GM19452 (cell line): ENCODE data around the gene VSIG10L2.

ENCODE experiments used
- ATAC-seq: cut with Tn5 transposase; IDR thresholded peaks from one replicate; pipeline ENCODE4 v1.9.1; 2021; ENCODE audit not compliant: unreplicated experiment

VSIG10L2 gene

DNA sequence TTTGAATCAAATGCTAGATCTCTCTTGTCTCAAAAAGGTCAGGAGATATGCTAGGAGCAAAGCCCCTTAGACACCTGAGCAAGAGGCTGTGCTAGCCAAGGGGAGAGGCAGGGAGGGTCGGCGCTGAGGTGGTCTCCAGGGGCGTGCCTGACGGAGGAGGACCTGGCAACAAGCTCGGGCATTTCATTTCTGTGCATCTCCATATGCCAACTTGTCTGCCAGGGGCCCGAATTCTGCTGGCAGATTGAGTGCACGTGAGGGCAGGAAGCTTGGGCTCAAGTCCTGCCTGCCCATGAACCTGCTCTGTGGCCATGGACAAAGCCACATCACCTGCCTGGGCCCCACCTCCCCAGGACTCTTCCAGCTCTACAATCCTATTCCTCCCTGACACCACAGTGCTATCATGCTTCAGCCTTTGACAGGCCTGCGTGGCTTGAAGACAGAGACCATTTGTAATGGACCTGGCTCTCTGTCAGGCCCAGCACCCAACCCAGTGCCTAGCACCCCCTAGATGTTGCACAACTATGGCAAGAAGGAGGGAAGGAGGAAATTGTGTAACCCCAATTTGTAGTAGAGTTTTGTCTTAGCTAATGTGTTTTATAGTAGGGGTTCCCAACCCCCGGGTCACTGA lies 16.3 kb upstream of the VSIG10L2 start:
- no peak for ATAC-seq

DNA sequence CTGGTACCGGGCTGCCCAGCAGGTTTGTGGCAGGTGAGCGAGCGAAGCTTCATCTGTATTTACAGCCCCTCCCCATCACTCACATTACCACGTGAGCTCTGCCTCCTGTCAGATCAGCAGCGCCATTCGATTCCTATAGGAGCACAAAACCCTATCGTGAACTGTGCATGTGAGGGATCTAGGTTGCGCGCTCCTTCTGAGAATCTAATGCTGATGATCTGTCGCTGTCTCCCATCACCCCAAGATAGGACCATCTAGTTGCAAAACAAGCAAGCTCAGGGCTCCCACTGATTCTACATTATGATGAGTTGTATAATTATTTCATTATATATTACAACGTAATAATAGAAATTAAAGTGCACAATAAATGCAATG lies 15.8 kb upstream of the VSIG10L2 start:
- no peak for ATAC-seq

DNA sequence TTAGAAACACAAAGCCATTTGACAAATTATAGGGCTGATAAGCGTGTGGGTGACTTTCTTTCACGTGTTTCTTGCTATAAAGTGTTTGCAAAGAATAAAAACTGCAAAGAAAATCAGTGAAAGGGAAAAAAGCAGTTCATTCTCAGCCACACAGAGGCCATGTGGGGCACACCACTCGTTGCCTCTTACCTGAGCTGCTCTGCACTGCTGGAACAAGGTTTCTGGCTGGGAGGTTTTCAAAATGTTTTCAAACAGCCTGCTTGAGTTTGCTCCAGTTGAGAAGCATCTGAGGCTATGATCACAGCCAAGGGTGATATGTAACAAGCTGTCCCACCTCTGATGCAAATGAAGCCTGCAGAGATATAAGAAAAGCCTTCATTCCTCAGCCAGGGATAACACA lies 14.7 kb upstream of the VSIG10L2 start:
- ATAC-seq = no peak

DNA sequence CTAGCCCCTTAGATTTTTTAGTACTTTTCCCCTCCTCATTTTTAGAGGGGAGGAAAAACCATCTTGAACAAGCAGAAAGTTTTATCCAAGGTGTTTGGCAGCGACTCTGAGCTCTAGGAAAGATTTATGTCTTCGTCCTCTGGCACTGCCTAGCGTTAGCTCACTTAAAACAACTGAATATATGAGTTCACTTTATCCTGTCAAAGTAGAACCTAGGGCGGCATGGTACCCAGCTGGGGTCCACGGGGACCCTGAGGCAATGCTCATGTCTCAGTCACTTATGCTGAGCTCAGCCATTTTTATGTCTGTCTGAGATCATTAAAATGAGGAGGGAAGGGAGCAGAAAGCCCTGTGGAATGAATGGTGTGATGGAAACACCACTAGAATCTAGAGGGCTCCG lies 14.2 kb upstream of the VSIG10L2 start:
- ATAC-seq = no peak

DNA sequence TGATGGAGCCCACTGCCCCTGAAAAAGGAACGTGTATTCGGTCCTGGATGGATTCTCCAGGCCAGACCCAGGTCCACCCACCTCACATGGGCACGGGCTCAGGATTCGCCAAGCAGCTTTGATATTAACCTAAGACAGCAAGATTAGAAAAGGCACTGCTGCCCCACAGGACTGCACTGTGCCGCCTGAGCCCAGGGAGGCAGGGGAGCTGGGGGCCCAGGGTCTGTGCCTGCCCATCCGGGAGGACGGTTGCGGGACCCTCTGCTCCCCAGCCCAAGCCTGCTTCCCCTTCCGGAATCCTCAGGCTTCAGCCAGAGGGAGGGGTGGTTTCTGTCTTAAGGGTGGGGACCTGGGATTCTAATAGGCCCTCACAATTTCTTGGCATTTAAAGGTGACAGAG lies 13.5 kb upstream of the VSIG10L2 start:
- ATAC-seq = no peak

DNA sequence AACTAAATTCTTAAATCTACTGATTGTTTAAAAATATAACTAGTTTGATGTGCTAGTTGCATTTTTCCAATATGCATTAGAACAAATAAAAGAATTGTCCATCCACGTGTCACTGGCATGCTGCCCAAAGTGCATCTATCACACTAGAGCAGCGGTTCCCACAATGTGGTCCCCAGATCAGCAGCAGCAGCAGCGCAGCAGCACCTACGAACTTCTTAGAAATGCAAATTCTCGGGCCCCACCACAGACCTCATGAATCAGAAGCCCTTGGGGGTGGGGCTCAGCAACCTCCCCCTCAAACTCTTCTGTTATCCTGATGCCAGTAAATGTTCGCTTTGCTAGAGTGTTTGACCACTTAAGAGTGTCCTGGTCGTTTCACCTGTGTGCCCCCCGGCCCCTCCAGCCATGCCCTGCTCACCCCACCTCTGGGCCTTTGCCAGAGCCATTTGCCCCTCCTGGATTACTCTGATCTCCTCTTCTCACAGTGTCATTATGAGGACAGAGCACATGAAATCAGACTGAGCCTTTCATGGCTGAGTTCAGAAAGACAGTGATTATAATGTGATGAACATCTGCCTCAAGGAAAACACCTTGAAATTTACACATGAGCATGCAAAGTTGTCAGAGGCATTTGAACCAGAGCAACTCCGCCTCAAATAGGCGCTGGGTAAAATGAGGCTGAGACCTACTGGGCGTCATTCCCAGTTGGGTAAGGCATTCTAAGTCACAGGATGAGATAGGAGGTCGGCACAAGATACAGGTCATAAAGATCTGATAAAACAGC lies 12.6 kb upstream of the VSIG10L2 start:
- ATAC-seq = no peak

DNA sequence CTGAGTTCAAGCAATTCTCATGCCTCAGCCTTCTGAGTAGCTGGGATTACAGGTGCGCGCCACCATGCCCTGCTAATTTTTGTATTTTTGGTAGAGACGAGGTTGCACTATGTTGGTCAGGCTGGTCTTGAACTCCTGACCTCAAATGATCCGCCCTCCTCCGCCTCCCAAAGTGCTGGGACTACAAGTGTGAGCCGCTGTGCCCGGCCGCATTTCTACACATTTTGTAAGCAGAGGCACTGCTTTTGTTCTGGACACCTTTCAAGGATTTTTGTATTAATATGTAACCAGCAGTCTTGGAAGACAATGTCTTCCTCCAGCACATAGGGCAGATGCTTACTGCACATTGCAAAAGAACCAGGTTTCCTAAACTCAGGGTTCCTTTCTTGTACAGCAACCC lies 11.4 kb upstream of the VSIG10L2 start:
- no peak for ATAC-seq

DNA sequence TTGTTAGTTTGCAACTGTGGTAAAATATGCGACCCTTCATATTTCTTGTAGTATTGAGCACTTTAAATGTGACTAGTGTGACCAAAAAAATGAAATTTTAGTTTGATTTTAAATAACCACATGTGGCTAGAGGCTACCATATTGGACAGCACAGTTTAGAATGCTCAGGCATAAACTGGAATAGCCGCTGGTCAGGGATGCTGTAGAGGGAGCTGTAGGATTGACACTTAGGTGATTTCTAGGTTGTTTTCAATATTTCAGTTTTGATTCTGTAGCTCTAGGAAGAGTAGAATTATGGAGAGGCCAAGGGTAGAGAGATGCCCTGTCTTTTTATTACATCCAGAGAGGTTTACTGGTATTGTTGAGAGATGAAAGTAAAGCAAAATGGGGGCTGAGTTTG lies 10.8 kb upstream of the VSIG10L2 start:
- ATAC-seq = no peak

DNA sequence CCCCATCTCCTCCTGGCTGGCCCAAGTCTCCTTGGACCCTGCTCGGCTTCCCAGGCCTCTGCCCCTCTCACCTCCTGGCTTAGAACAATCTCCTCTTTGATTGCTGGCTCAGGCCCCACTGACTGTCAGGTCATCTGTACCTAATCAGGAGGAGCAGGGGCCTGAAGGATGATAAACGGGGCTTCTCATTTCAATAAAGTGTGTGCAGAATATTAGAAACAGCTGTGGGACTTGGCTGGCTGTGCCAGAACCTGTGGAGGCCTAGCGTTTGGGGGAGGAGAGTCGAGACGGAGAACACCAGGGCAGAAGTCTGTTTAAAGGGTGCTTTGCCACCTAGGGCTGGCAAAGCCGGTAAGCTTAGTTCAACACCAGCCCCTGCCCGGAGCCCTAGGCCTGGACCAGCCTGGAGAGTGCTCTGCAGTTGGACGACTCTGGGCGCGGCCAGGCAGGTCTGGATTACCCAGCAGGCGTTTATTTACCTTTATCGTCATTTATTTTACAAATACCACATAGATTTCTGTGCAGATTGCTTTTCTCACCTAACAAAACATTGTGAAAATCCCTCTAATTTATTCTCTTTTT lies 10.1 kb upstream of the VSIG10L2 start:
- ATAC-seq = no peak

DNA sequence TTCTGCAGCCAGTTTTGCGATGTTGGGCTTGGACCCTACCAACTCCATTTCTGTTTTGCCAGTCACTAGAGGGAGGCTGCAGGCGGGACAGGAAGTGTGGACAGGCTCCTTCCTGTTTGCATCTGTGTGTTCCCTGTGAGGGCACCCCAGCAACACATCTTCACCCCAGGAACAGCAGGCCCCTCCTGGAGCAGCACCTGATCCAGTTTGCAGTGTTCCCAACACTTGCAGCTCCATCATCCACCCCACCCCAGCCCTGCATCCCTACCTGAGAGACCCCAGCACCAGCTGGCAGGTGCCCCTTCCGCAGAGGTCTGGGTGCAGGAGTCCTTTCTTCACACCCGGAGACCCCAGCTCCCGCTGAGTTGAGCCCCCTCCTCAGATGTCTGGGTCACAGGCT lies 7.4 kb upstream of the VSIG10L2 start:
- ATAC-seq = no peak

DNA sequence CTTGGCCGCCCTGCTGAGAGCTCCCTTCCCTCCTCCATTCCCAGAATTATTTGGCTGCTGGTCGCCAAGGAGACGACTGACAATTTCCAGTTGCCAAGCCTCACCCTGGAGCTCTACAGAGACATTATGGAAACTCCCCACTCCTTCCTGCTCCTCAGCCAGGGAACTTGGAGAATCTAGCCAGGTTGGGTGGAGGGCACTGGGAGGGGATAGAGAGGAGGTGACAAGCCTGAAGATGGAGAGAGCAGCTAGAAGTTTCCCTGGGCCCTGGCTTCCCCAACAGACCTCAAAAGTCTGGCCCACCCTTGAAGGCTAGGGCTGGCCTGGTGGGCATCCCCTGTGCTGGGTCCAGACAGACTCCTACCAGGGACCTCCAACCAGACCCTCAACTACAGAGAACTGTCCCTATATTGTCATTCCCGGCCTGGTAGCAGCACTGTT lies 6.7 kb upstream of the VSIG10L2 start:
- ATAC-seq = no peak

DNA sequence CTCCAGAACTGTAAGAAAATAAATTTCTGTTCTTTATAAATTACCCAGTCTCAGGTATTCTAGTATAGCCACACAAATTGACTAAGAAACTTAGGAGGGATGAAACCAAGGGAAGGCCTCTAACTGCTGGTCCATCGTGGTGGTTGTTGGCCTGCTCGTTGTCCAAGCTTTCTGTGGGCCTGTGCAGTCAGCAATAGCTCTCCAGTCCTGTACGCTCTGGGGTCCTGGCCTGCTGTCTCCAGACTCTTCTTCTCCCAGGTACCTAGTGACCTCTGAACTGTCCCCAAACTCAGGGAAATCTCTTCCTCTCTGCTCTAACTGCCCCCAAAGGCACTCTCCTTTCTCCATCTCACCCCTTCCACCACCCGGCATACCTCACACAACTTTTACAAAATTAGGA lies 5.7 kb upstream of the VSIG10L2 start:
- no peak for ATAC-seq

DNA sequence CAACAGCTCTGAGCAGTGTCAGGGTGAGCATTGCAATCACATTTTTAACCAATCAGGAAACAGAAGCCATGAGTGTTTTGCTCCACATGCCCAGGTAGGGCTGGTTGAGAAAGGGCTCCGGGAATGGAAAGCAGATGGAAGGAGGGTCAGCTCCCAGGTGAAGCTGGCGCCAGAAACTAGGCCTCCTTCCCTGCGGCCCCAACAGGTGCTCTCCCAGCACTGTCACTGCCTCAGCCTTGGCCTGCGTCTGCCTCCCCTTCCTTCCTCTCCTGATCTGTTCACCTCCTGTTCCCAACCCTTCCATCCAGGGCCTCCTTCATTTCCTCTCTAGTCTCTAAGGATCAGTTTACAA lies 4.6 kb upstream of the VSIG10L2 start:
- ATAC-seq = no peak

DNA sequence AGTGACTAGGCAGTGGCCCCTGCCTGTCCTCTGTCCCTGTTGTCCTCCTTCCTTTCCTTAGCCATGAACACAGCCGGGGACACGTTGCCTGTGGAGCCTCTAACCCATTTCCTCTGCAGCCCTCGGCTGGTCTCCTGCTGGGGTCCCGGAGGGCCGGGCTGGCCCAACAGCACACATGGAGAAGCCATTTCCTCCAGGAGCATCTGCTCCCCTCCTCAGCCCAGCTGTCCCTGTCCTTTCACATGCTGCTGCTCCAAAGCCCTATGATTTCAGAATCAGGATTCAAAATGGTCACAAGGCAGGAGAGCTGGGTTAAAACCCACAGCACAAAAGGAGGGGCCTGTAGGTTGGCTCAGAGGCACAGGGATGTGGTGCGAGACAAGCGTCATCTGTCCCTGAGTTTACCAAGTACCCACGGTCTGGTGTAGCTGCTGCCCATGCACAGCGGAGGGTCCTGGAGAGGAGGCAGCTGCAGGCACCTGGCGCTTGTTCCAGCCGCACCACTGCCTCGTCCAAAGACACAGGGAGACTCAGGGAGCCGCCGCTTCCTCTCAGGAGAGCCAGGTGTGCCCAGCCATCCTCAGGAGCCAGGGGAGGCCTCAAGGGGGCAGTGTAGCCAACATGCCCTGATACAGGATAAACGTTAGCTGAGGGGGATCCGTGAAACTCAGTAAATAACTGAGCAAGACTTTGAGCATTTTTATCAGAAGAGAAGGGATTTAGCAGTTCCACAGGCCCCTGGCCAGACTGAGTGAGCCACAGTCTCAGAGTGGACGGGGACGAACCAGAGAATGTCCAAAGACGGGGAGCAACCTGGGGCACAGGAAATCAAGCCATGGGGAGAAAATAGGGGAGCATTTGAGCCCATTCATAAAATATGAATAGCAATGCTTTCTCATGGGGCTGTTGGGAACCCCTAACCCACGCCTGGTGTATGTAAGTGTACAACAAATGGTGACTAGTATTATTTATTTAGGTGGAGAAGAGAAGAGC lies 3.9 kb upstream of the VSIG10L2 start:
- no peak for ATAC-seq

DNA sequence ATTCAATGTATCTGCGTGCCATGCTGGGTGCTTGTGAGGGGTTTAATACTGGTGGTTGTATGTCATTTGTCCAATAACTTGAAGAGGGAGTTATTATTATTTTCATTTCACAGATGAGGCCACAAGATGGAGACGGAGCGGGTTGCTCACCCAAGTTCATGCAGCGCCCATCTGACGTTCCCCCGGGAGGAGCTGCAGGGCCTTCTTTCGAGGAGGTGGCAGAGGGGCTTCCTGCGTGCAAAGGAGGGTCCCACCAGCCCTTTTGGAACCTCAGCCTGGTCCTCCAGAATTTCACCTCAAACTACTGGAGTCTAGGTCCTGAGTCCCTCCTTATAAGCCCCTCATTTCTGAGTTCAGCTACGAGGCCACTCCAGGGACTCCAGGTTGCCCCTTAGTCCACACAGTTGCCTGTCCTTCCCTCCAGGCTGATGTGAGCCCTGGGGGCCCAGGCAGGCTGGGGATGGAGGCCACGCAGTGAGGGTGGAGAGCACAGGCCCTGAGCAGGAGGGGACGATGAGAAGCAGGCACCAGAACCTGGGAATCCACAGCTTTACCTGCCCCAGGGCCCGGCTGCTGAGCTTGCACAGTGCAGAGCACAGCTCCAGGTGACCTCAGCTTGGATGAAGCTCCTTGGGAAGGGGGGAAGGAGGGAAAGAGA lies 2.9 kb upstream of the VSIG10L2 start:
- no peak for ATAC-seq

DNA sequence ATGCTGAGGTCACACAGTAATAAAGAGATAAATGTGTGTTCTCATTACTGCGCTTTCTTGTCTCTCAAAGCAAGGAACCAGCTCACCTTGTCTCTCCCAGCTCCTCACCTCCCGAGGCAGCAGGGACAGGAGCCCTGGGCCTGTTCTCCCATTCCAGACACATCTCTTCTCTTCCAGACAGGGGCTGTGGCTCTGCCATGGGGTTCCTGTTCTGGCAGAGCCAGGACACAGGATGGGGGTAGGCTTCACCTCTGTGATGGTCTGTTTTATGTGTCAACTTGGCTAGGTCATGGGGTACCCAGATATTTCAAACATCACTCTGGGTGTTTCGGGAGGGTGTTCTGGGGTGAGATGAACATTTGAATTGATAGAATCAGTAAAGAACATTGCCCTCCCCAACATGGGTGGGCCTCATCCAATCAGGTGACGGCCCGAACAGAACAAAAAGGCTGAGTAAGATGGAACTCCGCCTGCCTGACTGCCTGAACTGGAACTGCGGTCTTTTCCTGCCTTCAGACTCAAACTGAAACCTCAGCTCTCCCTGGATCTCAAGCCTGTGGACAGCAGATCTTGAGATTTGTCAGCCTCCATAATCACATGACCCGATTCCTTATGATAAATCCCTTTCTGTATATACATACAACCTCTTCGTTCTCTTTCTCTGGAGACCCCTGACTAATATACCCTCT lies 2.0 kb upstream of the VSIG10L2 start:
- no peak for ATAC-seq

DNA sequence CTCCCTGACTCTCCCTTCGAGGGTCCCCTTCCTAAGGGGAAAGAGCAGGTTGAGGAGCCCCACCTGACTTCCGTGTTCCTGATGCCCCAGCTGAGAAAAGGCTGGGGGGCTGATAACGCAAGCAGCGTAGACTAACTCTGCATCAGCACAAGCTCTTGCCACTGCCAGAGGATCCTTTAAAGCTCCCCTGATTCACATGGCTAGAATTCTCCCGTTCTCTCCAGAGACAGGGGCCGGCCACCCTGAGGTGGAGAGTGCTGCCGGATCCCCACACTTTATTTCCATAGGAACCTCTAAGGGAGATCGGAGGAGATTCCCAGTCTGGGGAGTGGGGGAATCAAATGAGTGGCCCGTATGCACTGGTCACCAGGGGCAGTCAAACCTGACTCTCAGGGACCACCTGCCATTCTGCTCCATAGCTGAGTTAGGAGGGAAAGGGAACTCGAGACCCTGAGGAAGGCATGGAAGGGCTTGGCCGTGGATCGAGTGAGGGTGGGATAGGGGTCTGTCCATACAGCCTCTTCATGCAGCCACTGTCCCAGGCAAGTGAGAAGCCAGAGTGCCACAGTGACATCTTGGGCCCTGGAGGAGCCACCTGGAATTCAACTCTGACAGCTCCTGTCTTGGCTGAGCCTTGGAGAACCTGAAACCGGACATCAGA lies 1.4 kb upstream of the VSIG10L2 start:
- ATAC-seq = no peak

DNA sequence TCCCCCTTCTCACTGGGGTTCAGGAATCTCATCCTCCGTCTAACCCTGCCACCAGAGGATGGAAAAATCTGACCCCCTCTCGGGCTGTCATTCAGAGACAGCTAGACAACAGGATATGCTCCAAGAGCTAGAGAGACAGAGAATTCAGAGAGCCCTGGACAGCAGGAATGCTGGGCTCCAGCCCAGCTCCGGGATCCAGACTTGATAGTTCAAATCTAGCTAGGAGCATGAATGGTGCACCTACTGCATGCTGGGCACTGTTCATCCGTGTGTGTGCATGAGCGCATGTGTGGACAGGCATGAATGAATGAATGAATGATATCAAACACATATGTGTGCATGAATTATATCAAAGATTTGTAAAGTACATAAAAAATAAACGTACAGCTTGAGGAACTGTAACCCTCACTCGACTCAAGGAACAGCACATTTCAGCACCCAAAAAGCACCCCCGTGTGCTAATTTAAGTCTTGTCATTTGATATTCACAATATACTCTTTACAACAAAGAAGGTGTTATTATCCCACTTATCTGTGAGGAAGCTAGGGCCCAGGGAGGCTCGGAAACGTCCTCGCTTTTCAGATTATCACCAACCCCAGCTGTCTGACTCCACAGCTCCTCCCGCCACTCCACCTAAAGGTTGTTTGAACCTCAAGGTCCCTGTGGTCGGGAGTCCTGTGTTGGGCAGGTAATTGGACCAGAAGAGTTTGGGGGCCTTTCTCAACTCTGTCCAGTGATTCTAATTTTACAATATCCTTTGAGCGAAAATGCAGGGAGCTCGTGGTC lies 640 bp upstream of the VSIG10L2 start:
- no peak for ATAC-seq
